OCI-LY3 (cell line): ENCODE results near the gene CSTF2.

ENCODE experiments used
- H2AFZ ChIP-seq: fragments of 200-600, 300-600 bp; shearing (Covaris generic); 2 replicates; pipeline ENCODE4 v1.6.0; 2014; ENCODE audit warnings: antibody characterized with exemption, low read depth, low read length
- H3K27ac ChIP-seq: fragments of 200-600, 300-600 bp; sonication (generic); 2 replicates; pipeline ENCODE4 v1.5.1; 2014; ENCODE audit warnings: mild to moderate bottlenecking, low read length, moderate library complexity, mixed read lengths
- H3K27me3 ChIP-seq: fragments of 200-600, 300-600 bp; sonication (generic); 2 replicates; pipeline ENCODE4 v1.6.1; 2014; ENCODE audit warnings: low read depth, low read length, mixed read lengths
- H3K36me3 ChIP-seq: fragments of 200-600, 300-600 bp; sonication (generic); replicated peaks from 2 replicates; pipeline ENCODE3; 2014; ENCODE audit warnings: low read depth, low read length, mixed read lengths
- H3K4me1 ChIP-seq: fragments of 300-600, 200-600 bp; sonication (generic); 2 replicates; pipeline ENCODE4 v1.6.1; 2014; ENCODE audit warnings: low read length, mixed read lengths
- H3K4me2 ChIP-seq: fragments of 200-600, 300-600 bp; sonication (generic); 2 replicates; pipeline ENCODE4 v1.6.1; 2014; ENCODE audit warnings: low read length, mixed read lengths
- H3K4me3 ChIP-seq: fragments of 300-600, 200-600 bp; sonication (generic); 2 replicates; pipeline ENCODE4 v1.5.1; 2014; ENCODE audit warnings: antibody characterized with exemption, mild to moderate bottlenecking, low read length, moderate library complexity
- H3K79me2 ChIP-seq: fragments of 300-600, 200-600 bp; shearing (Covaris generic); 2 replicates; pipeline ENCODE4 v1.6.1; 2014; ENCODE audit warnings: mild to moderate bottlenecking, low read length, mixed read lengths
- H3K9ac ChIP-seq: fragments of 300-600, 200-600 bp; shearing (Covaris generic); 2 replicates; pipeline ENCODE4 v1.6.0; 2014; ENCODE audit warnings: mild to moderate bottlenecking, low read length, moderate library complexity
- H3K9me3 ChIP-seq: fragments of 200-600, 300-600 bp; shearing (Covaris generic); 2 replicates; pipeline ENCODE4 v1.6.1; 2014; ENCODE audit warnings: low read length, mixed read lengths; ENCODE audit not compliant: insufficient read depth
- H4K20me1 ChIP-seq: fragments of 200-600, 300-600 bp; sonication (generic); 2 replicates; pipeline ENCODE4 v1.6.1; 2016; ENCODE audit warnings: low read length, mixed read lengths; ENCODE audit not compliant: insufficient read depth
- EZH2phosphoT487 ChIP-seq: fragments of 200-600 bp; shearing (Covaris generic); IDR thresholded peaks from 2 replicates; pipeline ENCODE4 v1.6.1; 2018; ENCODE audit warnings: antibody characterized with exemption, mixed run types, low read depth
- TF ChIP-seq, protein P1 (sequence below): fragments of 200-600, 300-600 bp; sonication (generic); IDR thresholded peaks from 2 replicates; pipeline ENCODE4 v1.5.1; 2014; ENCODE audit warnings: antibody characterized with exemption, low read length, low read depth

The CSTF2 gene

DNA sequence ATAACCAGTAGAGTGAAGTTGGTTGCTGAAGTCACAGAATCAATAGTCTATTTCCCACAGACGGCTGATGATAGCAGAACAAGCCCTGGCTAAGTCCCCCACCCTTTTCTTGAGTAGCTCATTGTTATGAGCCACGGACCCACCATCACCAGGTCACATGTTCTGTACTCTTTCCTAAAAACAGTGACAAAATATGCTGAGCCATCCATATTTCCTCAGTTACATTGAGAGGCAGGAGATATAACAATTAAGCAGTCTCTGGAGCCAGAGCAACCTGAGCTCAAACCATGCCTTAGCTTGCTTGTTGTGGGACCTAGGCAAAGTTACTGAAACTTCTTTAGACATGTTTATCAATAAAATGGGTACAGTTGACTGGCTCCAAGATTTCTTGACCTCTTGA is 2.9 kb upstream of the CSTF2 start:
- Histone ChIP-seq H3K79me2 (peaks cover 13% of the 10 kb centered on the region), H3K9me3 (no peaks in the 10 kb centered on the region), H3K4me1 (peaks cover 8% of the 10 kb centered on the region), H3K36me3 (peaks cover 3% of the 10 kb centered on the region), H3K4me3 (no peak overlapping the region), H3K9ac (no peak overlapping the region), H3K27me3 (no peaks in the 10 kb centered on the region), H3K27ac (no peak overlapping the region), H3K4me2 (no peak overlapping the region), H4K20me1 (no peaks in the 10 kb centered on the region), H2AFZ (no peak overlapping the region)
- TF ChIP-seq, protein P1, sequence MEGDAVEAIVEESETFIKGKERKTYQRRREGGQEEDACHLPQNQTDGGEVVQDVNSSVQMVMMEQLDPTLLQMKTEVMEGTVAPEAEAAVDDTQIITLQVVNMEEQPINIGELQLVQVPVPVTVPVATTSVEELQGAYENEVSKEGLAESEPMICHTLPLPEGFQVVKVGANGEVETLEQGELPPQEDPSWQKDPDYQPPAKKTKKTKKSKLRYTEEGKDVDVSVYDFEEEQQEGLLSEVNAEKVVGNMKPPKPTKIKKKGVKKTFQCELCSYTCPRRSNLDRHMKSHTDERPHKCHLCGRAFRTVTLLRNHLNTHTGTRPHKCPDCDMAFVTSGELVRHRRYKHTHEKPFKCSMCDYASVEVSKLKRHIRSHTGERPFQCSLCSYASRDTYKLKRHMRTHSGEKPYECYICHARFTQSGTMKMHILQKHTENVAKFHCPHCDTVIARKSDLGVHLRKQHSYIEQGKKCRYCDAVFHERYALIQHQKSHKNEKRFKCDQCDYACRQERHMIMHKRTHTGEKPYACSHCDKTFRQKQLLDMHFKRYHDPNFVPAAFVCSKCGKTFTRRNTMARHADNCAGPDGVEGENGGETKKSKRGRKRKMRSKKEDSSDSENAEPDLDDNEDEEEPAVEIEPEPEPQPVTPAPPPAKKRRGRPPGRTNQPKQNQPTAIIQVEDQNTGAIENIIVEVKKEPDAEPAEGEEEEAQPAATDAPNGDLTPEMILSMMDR, result no peak
- no peak for TF ChIP-seq EZH2phosphoT487

DNA sequence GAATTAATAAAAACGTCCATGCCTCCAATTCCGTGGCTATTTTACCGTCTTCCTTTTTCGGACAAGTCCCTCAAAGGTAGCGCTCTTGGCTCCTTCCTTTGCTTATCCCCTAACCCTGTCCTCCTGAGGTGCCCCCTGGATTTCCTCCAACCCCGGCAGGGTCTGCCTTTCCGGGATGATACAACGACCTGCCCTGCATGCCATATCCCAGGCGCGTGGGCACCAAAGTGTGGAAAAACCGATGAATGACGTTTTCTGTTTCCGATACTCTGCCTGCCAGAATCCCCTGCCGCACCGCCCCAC is 706 bp upstream of the CSTF2 start:
- Histone ChIP-seq H3K9ac (peak overlapping the region; percentile 82), H3K27ac (peak overlapping the region; percentile 82), H3K27me3 (no peaks in the 10 kb centered on the region), H4K20me1 (no peaks in the 10 kb centered on the region), H3K4me3 (peak overlapping the region; percentile 91), H3K79me2 (peaks cover 13% of the 10 kb centered on the region), H3K4me1 (peaks cover 4% of the 10 kb centered on the region; the same call in 1 of the 2 replicates), H3K9me3 (no peaks in the 10 kb centered on the region), H2AFZ (peak overlapping the region; percentile 100), H3K36me3 (peaks cover 11% of the 10 kb centered on the region), H3K4me2 (peak overlapping the region; percentile 96)
- TF ChIP-seq EZH2phosphoT487, result no peak
- TF ChIP-seq, protein P1, result no peak

DNA sequence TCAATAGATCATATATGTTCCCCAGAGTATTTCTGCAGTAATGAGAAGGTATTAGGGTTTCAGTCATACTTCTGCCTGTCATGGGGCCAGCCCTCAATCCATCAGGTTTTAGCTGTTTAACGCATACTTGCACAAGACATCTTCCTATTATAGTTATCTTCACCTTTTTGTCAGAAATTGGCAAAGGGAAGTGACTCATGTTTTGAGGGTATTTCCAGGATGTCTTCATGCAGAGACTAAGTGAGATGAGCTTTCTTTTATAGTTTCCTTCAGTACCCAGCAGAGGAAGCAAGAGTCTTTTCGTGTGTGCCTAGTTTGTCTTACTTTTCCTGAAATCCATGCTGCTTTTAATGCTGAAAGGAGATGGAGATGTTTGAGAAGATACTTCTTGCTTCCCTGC is 9.5 kb downstream of the CSTF2 start:
- H3K4me3 ChIP-seq, result peak overlapping the region; percentile 62
- H3K4me1 ChIP-seq, result peaks cover 29% of the 10 kb centered on the region
- peaks cover 61% of the 10 kb centered on the region for H3K36me3 ChIP-seq
- no peak overlapping the region for H2AFZ ChIP-seq
- H3K79me2 ChIP-seq, result no peaks in the 10 kb centered on the region
- peak overlapping the region; percentile 97 for H3K27ac ChIP-seq
- H3K27me3 ChIP-seq, result no peaks in the 10 kb centered on the region
- H4K20me1 ChIP-seq, result no peaks in the 10 kb centered on the region
- no peaks in the 10 kb centered on the region for H3K9me3 ChIP-seq
- peak overlapping the region; percentile 65 for H3K9ac ChIP-seq
- peak overlapping the region; percentile 82 for H3K4me2 ChIP-seq
- TF ChIP-seq, protein P1, result 0 out of 2 replicates have a peak, but pooled peaks have one; percentile 4
- no peak for TF ChIP-seq EZH2phosphoT487

DNA sequence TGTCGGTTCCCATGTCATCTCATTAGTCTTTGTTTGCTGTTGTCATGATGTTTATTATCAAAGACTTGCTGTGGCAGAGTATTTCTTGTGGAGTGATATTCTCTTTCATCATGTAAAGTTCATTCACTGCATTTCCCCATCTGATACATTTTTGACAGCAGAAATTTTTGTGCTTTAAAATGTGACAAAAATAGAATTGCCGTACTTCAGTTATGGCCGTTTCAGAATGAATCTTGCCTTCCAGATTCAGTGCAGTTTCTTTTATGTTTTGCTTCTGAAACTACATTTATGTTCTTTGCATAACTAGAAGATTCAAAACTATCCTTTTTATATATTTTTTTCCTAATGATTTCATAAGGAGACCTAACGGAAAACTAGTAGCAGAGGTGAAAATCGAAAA is 10.0 kb downstream of the CSTF2 start:
- H3K4me1 ChIP-seq, result peaks cover 29% of the 10 kb centered on the region
- H3K4me2 ChIP-seq, result peak overlapping the region; percentile 82
- H3K27ac ChIP-seq, result peak overlapping the region; percentile 97
- no peaks in the 10 kb centered on the region for H4K20me1 ChIP-seq
- TF ChIP-seq, protein P1, result no peak
- no peak for TF ChIP-seq EZH2phosphoT487
- no peaks in the 10 kb centered on the region for H3K9me3 ChIP-seq
- H2AFZ ChIP-seq, result no peak overlapping the region
- H3K9ac ChIP-seq, result peak overlapping the region; percentile 65
- no peaks in the 10 kb centered on the region for H3K79me2 ChIP-seq
- no peaks in the 10 kb centered on the region for H3K27me3 ChIP-seq
- H3K36me3 ChIP-seq, result peaks cover 59% of the 10 kb centered on the region
- H3K4me3 ChIP-seq, result peak overlapping the region; percentile 62
